ENCODE data around the gene USP10.

GRCh38 chr16:84827897-84828296, 128.1 kb downstream of the USP10 start:
- TF ChIP-seq RAD21 (IDR thresholded peaks at IDR 0.05) (no peak), CTCF (IDR thresholded peaks at IDR 0.05; ENCODE audit: low read depth, low read length, missing input control) (no peak), JUND (IDR thresholded peaks at IDR 0.05) (no peak), MAX (IDR thresholded peaks at IDR 0.05) (no peak), HNF4G (IDR thresholded peaks at IDR 0.05) (no peak), REST (IDR thresholded peaks at IDR 0.05) (no peak)

Data from liver (tissue), 3 donors.